IMR-90 (cell line): ENCODE data around the gene APOB.

Experiments used
- BHLHE40 ChIP-seq: fragments of 150-350 bp; IDR thresholded peaks from 2 replicates; pipeline ENCODE4 v1.6.1; 2016; ENCODE audit warnings: mild to moderate bottlenecking, low read depth, low read length
- CEBPB ChIP-seq: IDR thresholded peaks from 2 replicates; pipeline ENCODE4 v1.6.1; 2012; ENCODE audit warnings: low read depth, low read length, improper control_type of control experiment
- CTCF ChIP-seq: conservative IDR thresholded peaks from 2 replicates; pipeline ENCODE4 v1.5.1; 2012; ENCODE audit warnings: mild to moderate bottlenecking, low read depth, low read length, improper control_type of control experiment
- MAFK ChIP-seq: IDR thresholded peaks from 2 replicates; pipeline ENCODE4 v1.6.1; 2012; ENCODE audit warnings: low read depth, low read length, improper control_type of control experiment
- MXI1 ChIP-seq: IDR thresholded peaks from 2 replicates; pipeline ENCODE4 v1.6.1; 2012; ENCODE audit warnings: low read depth, mild to moderate bottlenecking, low read length, moderate library complexity, borderline replicate concordance
- POLR2A ChIP-seq: IDR thresholded peaks from 2 replicates; pipeline ENCODE4 v1.6.1; 2012; ENCODE audit warnings: mild to moderate bottlenecking, low read depth, low read length
- RAD21 ChIP-seq: IDR thresholded peaks from 2 replicates; pipeline ENCODE4 v1.6.1; 2012; ENCODE audit warnings: low read length, improper control_type of control experiment
- RFX5 ChIP-seq: IDR thresholded peaks from 2 replicates; pipeline ENCODE4 v1.8.0; 2012; ENCODE audit warnings: low read depth, mild to moderate bottlenecking, low read length, moderate library complexity
- SMC3 ChIP-seq: fragments of 150-350 bp; IDR thresholded peaks from 2 replicates; pipeline ENCODE4 v1.6.1; 2016; ENCODE audit warnings: low read depth, mild to moderate bottlenecking, antibody characterized with exemption, low read length, moderate library complexity
- USF2 ChIP-seq: fragments of 150-350 bp; IDR thresholded peaks from 2 replicates; pipeline ENCODE4 v1.6.1; 2017; ENCODE audit warnings: mild to moderate bottlenecking, antibody characterized with exemption, low read length, low read depth

- no peak for TF ChIP-seq CTCF
- TF ChIP-seq BHLHE40 = no peak
- no peak for TF ChIP-seq POLR2A
- TF ChIP-seq CEBPB = no peak
- TF ChIP-seq MXI1 = no peak
- TF ChIP-seq USF2 = no peak
- TF ChIP-seq RAD21 = no peak
- no peak for TF ChIP-seq MAFK
- TF ChIP-seq RFX5 = no peak
- no peak for TF ChIP-seq SMC3
These were observed 10.1 kb upstream of the APOB start for GRCh38 chr2:21054011-21054410.
